HG02970 (cell line): ENCODE measurements around the gene OXT.
"Not testable (repeated sequence)": the region's sequence is repeated elsewhere in the genome, so short reads cannot be mapped to it uniquely, and the experiment has no call there.

ENCODE experiments used
- ATAC-seq: cut with Tn5 transposase; IDR thresholded peaks from one replicate; pipeline ENCODE4 v1.9.1; 2021; ENCODE audit warnings: mild to moderate bottlenecking, moderate library complexity, moderate number of reproducible peaks; ENCODE audit not compliant: unreplicated experiment, low FRiP score

Gene OXT

DNA sequence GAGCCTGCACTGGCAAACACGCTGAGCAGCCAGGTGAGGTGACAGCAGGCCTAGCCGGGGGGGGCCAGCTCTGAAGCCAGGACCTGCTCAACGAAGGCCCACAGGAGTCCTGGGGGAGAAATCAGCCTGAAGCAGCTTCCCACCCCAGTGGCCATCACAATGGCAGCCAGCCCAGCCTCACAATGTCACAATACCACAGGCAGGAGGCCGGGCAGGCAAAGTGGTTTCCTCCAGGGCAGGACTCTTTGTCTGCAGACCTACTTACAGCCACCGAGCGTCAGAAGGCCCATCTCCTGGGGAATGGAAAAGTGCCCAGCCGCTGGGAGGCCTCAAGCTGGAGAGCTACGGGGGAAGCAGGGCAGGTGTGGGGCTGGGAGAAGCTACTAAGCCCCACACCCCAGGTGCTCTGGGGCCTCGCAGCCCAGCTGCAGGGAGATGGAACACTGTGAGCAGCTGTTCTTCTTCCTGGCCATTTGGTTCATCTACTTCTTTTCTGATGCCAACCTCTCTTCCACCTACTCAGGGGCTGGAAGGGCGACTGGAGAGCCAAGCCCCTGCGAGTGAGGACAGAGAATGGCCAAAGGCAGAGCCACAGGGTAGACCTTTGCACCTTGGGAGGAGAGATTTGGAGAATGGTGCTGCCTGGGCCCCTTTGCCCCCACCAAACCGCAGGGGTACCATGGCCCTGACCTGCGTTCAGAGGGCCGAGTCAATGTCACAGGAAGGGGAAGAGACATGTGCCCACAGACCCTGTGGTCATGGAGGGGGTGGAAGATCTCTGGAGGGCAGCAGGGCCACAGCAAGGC lies 35.4 kb downstream of the OXT start:
- ATAC-seq = no peak

DNA sequence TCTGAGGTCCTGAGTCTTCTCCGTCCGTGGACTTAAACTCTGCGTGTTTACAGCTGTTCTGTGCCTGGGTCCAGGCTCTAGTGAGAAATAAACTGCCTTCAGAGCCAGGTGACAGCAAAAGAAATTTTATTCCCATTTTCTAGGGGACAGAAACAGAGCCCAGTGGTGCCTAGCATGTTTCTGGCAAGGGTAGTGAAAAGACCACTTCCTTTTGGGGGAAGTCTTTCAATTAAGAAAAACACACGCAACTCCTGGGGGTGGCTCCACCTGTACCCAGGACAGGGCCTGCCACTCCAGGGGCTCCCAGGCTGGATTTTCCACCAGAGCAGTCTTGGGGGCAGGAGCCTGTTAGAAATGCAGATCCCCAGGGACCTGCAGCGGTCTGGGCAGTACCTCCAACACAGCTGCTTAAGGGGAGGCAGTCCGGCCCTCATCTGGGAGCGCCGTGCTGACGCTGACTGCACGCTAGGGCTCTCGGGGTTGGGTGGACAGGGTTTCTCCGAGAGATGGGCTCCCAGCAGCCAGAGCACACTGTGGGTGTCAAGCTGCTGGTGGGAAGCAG lies 36.1 kb downstream of the OXT start:
- no peak for ATAC-seq

DNA sequence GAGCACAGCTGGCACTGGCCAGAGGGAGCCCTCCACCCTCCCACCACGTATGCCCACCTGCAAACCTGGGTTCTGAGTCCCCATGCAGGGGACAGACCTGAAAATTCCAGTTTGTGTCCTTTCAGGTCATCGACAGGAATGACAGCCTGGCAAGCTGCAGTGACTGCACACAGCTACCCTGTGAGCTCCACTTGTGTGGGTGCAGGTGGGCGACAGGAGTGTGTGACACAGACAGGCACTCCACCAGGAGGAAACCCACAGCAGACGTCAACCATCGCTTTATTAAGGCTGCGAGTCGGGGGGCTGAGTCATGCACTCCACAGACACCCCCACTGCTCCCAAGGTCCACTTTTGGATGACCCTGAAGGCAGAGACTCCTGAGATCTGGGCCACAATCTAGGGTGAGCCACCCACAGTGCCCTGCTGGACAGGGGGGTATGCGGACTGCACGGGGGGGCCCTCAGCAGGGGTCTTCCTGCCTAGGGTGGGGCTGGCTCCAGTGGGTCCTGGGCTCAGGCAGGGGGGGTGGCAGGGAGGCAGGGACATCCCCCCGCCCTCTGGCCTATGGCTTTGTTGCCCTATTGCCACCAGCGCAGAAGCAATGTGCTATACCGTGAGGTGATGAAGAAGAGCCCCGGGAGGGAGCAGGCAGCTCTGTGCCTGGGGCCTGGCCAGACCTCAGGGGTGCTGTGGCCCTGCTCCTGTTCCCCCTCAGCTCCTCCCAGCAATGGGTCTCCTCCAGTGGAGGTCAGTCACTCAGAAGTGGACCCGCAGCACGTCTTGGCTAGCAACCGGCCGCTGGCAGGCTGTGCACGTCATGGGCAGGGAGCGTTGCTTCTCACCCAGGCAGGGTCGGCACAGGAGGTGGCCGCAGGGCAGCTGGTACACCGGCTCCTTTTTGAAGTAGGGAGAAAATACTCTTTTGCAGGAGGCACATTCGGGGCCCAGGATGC lies 38.2 kb downstream of the OXT start:
- no peak for ATAC-seq

DNA sequence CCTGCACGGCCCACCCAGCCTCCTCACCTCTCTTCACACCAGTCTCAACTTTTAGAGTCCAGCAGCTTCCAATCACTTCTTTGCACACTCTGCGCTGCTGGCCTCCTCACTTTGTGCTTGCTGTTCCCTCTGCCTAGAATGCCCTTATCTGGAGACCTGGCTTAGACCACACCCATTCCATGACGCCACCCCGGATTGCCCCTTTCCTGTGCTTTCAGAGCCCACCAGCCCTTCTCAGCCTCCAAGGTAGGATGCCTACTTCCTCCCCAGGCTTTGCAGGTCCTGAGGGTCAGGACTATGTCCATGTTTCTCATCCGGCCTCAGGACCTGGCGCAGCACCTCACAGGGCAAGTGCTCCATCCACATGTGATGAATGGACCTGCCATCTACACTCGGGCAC lies 40.1 kb downstream of the OXT start:
- ATAC-seq = no peak

DNA sequence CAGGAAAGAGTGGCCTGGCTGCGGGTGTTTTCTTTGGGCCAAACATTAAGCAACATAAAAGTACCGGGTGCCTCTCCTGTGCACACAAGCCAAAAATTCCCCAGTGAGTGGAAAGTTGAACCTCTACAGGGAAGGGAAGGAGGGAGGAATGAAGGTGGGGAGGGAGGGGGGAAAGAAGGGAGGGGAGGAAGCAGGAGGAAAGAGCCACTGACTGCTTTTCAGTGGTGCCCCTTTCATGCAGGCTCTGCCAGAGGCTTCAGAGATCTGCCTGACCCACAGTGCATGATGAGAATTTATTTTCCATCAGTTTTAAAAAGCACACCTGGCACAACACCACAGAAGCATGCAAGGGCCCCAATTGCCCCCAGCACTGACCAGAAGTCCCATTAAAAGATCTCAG lies 40.6 kb downstream of the OXT start:
- no peak for ATAC-seq

DNA sequence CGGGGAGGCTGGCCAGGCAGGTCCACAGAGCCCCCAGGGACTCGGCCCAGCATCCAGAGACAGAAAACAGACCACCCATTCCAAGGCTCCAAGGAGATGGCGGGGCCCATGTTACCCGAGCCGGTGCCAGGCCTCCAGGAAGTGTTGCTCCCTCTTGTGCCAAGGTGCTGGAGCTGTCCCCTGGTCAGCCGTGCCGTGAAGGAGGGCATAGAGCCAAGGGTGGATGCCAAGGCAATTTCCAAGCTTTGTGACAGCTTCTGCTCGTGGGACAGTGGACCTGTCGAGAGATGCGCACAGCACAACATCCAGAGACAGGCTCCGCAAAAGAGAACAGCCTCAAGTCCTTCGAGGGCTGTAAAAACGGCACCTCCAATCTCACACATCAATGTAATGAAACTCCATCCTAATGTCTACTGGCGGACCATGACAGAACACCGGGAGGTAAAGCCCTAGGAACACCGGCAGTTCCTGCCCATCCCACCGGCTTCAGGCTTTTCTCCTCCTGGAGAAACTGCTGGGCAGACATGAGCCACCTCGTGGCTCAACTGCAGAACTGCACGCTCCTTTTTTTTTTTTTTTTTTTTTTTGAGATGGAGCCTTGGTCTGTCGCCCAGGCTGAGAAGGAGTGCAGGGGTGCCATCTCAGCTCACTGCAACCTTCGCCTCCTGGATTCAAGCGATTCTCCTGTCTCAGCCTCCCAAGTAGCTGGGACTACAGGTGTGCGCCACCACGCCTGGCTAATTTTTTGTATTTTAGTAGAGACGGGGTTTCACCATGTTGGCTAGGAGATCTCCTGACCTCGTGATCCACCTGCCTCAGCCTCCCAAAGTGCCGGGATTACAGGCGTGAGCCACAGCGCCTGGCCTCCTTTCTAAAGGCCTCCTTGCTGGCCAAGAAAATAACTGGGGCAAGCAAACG lies 44.0 kb downstream of the OXT start:
- no peak for ATAC-seq

DNA sequence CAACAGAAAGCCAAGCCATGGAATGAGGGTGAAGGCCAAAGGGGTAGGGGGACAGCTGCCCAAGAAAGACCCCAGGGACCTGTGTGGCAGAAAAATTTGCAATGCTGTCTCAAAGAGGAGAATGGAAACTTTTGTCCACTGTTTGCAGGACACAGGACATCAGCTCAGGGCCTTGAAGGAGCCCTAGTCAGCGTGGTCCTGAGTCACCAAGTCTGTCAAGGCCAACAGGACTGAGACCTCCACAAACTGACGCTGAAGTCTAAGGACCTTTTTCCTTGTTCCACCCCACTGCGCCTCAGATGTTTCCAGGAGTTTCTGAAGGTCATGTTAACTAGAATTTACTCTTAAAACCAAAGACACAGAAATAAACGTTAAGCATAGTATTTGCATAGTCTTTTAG lies 44.9 kb downstream of the OXT start:
- ATAC-seq = no peak

DNA sequence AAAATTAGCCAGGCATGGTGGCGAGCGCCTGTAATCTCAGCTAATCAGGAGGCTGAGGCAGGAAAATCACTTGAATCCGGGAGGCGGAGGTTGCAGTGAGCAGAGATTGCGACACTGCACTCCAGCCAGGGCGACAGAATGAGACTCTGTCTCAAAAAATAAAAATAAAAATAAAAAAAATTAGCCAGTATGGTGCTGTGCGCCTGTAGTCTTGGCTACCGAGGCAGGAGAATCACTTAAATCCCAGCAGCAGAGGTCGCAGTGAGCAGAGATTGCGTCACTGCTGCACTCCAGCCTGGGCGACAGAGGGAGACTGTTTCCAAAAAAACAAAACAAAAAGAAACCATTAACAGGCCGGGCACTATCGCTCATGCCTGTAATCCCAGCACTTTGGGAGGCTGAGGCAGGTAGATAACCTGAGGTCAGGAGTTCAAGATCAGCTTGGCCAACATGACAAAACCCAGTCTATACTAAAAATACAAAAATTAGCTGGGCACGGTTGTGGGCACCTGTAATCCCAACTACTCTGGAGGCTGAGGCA lies 46.5 kb downstream of the OXT start:
- not testable (repeated sequence) for ATAC-seq

DNA sequence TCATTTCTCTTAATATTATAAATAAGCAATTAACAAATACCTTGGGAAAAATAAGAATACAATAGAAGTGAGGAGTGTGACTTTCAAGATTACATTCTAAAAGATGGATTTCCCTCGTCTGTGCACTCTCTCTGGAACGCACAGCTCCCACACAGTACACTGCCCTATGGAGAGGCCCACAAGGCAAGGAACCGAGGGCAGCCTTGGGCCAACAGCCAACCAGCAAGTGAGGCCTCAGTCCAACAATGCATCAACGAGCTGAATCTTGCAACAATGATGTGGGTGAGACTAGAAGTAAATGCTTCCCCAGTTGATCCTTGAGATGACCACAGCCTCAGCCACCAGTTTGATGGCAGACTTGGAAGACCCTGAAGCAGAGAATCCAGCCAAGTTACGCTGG lies 47.6 kb downstream of the OXT start:
- no peak for ATAC-seq

DNA sequence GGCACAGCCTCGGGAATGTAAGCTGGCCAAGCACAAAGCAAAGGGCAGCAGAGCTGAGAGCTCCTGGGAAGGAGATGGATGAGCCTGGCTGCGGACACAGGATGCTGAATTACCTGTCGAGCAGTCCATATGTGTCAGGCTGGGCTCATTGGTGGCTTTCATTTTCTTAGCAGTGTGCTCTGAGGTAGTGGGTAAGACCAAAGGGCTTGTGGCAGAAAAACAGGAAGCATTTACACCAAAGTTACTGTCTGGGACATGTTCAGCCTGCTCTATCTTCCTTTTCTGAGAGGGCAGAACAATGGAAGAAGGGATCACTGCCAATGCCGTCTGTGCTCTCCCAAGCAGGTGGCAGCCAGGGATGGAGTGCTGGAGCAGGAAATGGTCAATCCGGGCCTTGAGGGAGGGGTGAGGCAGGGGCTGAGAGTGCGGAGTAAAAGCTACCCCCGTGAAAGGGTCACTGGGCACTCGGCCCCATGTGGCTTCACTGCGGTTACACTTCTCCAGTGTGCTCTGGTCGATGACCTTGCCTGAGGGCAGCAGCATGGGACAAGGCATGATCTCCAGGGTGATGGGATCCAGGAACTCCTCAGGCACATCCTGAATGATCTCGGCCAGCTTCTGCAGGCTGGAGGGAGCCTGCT lies 50.0 kb downstream of the OXT start:
- no peak for ATAC-seq
